NCI-H524 treated with DMSO at 0.1 percent for 48 hours (cell line): ENCODE results near the gene ZNF490.

ENCODE experiments used
- DNase-seq: peaks from one replicate; lab custom pipeline; 2025; lab: John Stamatoyannopoulos, UW

Gene ZNF490

DNA sequence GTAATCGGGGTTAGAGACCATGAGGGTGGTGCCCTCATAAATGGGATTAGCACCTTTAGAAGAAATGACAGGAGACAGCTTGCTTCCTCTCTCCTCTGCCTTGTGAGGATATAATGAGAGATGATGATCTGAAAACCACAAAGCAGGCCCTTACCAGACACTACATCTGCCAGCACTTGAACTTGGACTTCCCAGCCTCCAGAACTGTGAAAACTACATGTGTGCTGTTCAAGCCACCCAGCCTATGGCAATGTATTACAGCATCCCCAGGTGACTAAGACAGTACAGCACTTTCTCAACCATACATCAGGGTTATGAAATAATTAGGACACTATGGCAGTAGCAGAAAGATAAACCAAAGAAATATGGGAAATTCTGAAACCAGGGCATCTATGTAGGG is 66.8 kb downstream of the ZNF490 start:
- DNase-seq: no peak
